GM12878 (cell line): Measurements from ENCODE around the gene SP2. TPM values are rescaled to one million over a fixed set of nuclear protein-coding genes. Genes with fewer than 3 reads are reported as not detected.
A peak's percentile ranks its signal among the peaks of the same experiment; 100 is the strongest.

Source experiments
- ATAC-seq: fragments of 200-7000 bp; cut with Tn5 transposase; 3 replicates; pipeline ENCODE4 v1.9.1; 2020; ENCODE audit warnings: mild to moderate bottlenecking, moderate library complexity
- BruUV-seq: library from RNA; stranded (reverse); fragments of 400-500 nt; replicated peaks from 2 replicates; lab custom pipeline; 2021; lab: Mats Ljungman, UMichigan
- CTCF ChIA-PET: fragments of 300-600 bp; sonication (Branson Sonifier 250); formaldehyde crosslinking; extraction: SDS; loops from one replicate; lab custom pipeline; 2021; ENCODE audit warnings: inconsistent platforms; lab: Yijun Ruan, JAX
- POLR2A ChIA-PET: fragments of 350-600 bp; formaldehyde crosslinking; extraction: SDS; loops from one replicate; lab custom pipeline; 2021; ENCODE audit warnings: inconsistent platforms; lab: Charles Lee
- RAD21 ChIA-PET: fragments of 300-600 bp; sonication (Branson Sonifier 250); formaldehyde crosslinking; loops from one replicate; lab custom pipeline; 2023; ENCODE audit warnings: antibody characterized with exemption; ENCODE audit not compliant: unreplicated experiment; lab: Charles Lee
- SMC1A ChIA-PET: fragments of 300-600 bp; sonication (Branson Sonifier 250); formaldehyde crosslinking; loops from one replicate; lab custom pipeline; 2023; ENCODE audit not compliant: unreplicated experiment, uncharacterized antibody; lab: Charles Lee
- DNase-seq: peaks from one replicate; pipeline ENCODE4 v3.0.0-alpha.2; 2011; ENCODE audit warnings: low read depth, low spot score
- FAIRE-seq: peaks from 3 replicates; lab custom pipeline; 2011; peaks lifted over from hg19 to GRCh38; lab: Jason Lieb, UNC
- H2AFZ ChIP-seq: 2 replicates; pipeline ENCODE4 v1.6.0; 2011; ENCODE audit warnings: low read depth, low read length, control low read depth; ENCODE audit not compliant: control insufficient read depth
- H3K27ac ChIP-seq: 2 replicates; pipeline ENCODE4 v1.5.1; 2011; ENCODE audit warnings: control low read depth; ENCODE audit not compliant: control insufficient read depth, insufficient read depth
- H3K27me3 ChIP-seq, 2 experiments: replicated peaks in 1 of 2; 2 replicates each; pipeline versions ENCODE4 v1.6.0 to v1.6.1; 2011; ENCODE audit warnings: low read length in 1 of 2; ENCODE audit not compliant: control insufficient read depth in 2 of 2, insufficient read depth in 2 of 2
- H3K36me3 ChIP-seq, 2 experiments: 2 replicates each; pipeline ENCODE4 v1.5.1; 2011; ENCODE audit warnings: low read length in 1 of 2; ENCODE audit not compliant: control insufficient read depth in 2 of 2, insufficient read depth in 2 of 2
- H3K4me1 ChIP-seq: 2 replicates; pipeline ENCODE4 v1.6.1; 2011; ENCODE audit warnings: mild to moderate bottlenecking, low read length, moderate library complexity, mixed read lengths; ENCODE audit not compliant: control insufficient read depth, insufficient read depth
- H3K4me2 ChIP-seq: 2 replicates; pipeline ENCODE4 v1.6.0; 2011; ENCODE audit warnings: control low read depth; ENCODE audit not compliant: control insufficient read depth, insufficient read depth
- H3K4me3 ChIP-seq: fragments of 200-600 bp; sonication (generic); 2 replicates; pipeline ENCODE4 v1.5.1; 2016
- H3K79me2 ChIP-seq: 2 replicates; pipeline ENCODE4 v1.6.0; 2011; ENCODE audit warnings: low read length; ENCODE audit not compliant: control insufficient read depth, insufficient read depth
- H3K9ac ChIP-seq: 2 replicates; pipeline ENCODE4 v1.8.0; 2011; ENCODE audit warnings: low read length, control low read depth, mixed read lengths; ENCODE audit not compliant: control insufficient read depth, insufficient read depth
- H3K9me3 ChIP-seq: replicated peaks from 3 replicates; pipeline ENCODE4 v1.5.1; 2011; ENCODE audit warnings: mild to moderate bottlenecking, low read length; ENCODE audit not compliant: control insufficient read depth, insufficient read depth
- H4K20me1 ChIP-seq: 2 replicates; pipeline ENCODE4 v1.6.0; 2011; ENCODE audit not compliant: control insufficient read depth, insufficient read depth
- BHLHE40 ChIP-seq, 2 experiments: fragments of 450-650 bp in 1 of 2; IDR thresholded peaks; 2 replicates each; pipeline ENCODE4 v1.6.1; 2011 to 2017; ENCODE audit warnings: low read depth in 2 of 2, borderline replicate concordance in 1 of 2, improper control_type of control experiment in 1 of 2, low read length in 1 of 2, mild to moderate bottlenecking in 1 of 2
- BMI1 ChIP-seq: fragments of 450-650 bp; IDR thresholded peaks from 2 replicates; pipeline ENCODE4 v1.6.1; 2016; ENCODE audit warnings: mild to moderate bottlenecking, moderate library complexity, borderline replicate concordance
- CHD4 ChIP-seq: fragments of 200-600 bp; sonication (generic); IDR thresholded peaks from 2 replicates; pipeline ENCODE4 v1.6.1; 2016; ENCODE audit warnings: mild to moderate bottlenecking
- GABPA ChIP-seq: IDR thresholded peaks from 2 replicates; pipeline ENCODE4 v1.6.1; 2014; ENCODE audit warnings: antibody characterized with exemption, low read depth, mild to moderate bottlenecking, inconsistent platforms
- GATAD2B ChIP-seq: fragments of 450-650 bp; conservative IDR thresholded peaks from 2 replicates; pipeline ENCODE4 v1.6.1; 2017; ENCODE audit warnings: low read depth, mild to moderate bottlenecking, moderate library complexity
- MYC ChIP-seq: IDR thresholded peaks from 2 replicates; pipeline ENCODE4 v1.6.1; 2011; ENCODE audit warnings: mild to moderate bottlenecking, low read length, moderate library complexity, inconsistent platforms; ENCODE audit not compliant: insufficient read depth, insufficient replicate concordance, insufficient read length, severe bottlenecking
- NR2F1 ChIP-seq: fragments of 450-650 bp; conservative IDR thresholded peaks from 2 replicates; pipeline ENCODE4 v1.6.1; 2017; ENCODE audit warnings: mild to moderate bottlenecking
- RAD21 ChIP-seq: IDR thresholded peaks from 2 replicates; pipeline ENCODE4 v1.6.1; 2011; ENCODE audit warnings: mild to moderate bottlenecking, low read depth, low read length, moderate library complexity; ENCODE audit not compliant: insufficient read depth
- RFX5 ChIP-seq: IDR thresholded peaks from 2 replicates; pipeline ENCODE4 v1.6.1; 2011; ENCODE audit warnings: low read depth, low read length, improper control_type of control experiment
- SMC3 ChIP-seq: IDR thresholded peaks from 2 replicates; pipeline ENCODE4 v1.6.1; 2011; ENCODE audit warnings: low read length, improper control_type of control experiment, borderline replicate concordance
- TBL1XR1 ChIP-seq: IDR thresholded peaks from 2 replicates; pipeline ENCODE4 v1.6.1; 2012; ENCODE audit warnings: low read depth, low read length, improper control_type of control experiment
- TCF3 ChIP-seq: IDR thresholded peaks from 2 replicates; pipeline ENCODE4 v1.6.1; 2012; ENCODE audit warnings: low read depth, mild to moderate bottlenecking, low read length, borderline replicate concordance; ENCODE audit not compliant: insufficient read depth
- WRNIP1 ChIP-seq: IDR thresholded peaks from 2 replicates; pipeline ENCODE4 v1.6.1; 2011; ENCODE audit warnings: low read depth, low read length, improper control_type of control experiment, borderline replicate concordance
- WGBS: methylation state at CpG from one replicate; pipeline ENCODE4 v1.1.6; 2016; ENCODE audit warnings: low lambda C conversion rate; ENCODE audit not compliant: insufficient replicate concordance, insufficient coverage; ENCODE audit errors: missing lambda C conversion rate; 5-methylcytosine and 5-hydroxymethylcytosine counted together
- in situ Hi-C: fragments of 300-500 bp; cut with MboI; formaldehyde crosslinking; loops from 9 replicates; pipeline ENCODE4 v1.14.3; 2018; ENCODE audit warnings: mixed read lengths
- intact Hi-C: fragments of 100-400 bp; cut with micrococcal nuclease; formaldehyde crosslinking; loops from one replicate; pipeline ENCODE4 v1.14.2; 2022; ENCODE audit not compliant: unreplicated experiment
- polyA plus RNA-seq, 11 experiments: library from polyadenylated mRNA; depleted of rRNA in 4 of 11; unstranded in 6 of 11; stranded (reverse) in 5 of 11; fragments of >200 nt; fragmentation: Nextera tagmentation in 4 of 11; fragmentation: Illumina TruSeq in 1 of 11; extraction: Ambion mirVana in 4 of 11; extraction: Trizol in 1 of 11; gene quantifications; 1 replicate in 1 of 11; 2 replicates in 10 of 11; pipeline versions ENCODE4 v1.2.1 to v1.2.3, GENCODE V29; 2011 to 2016; ENCODE audit warnings: inconsistent platforms in 2 of 11, missing spikeins in 2 of 11, low read depth in 1 of 11
- total RNA-seq, 4 experiments: library from RNA; depleted of rRNA in 3 of 4; stranded (reverse); fragments of >200 nt in 3 of 4; fragmentation: Illumina TruSeq in 1 of 4; extraction: Trizol in 1 of 4; gene quantifications; 2 replicates each; pipeline versions ENCODE4 v1.2.1 to v1.2.3, GENCODE V29; 2013 to 2021

SP2 gene
- total and polyA plus RNA-seq, 10 of the 15 experiments (the other 5 are each of a cell fraction or from before 2014, with no cell fraction given) = 1.2 to 19.1 (median 4.8) TPM

DNA sequence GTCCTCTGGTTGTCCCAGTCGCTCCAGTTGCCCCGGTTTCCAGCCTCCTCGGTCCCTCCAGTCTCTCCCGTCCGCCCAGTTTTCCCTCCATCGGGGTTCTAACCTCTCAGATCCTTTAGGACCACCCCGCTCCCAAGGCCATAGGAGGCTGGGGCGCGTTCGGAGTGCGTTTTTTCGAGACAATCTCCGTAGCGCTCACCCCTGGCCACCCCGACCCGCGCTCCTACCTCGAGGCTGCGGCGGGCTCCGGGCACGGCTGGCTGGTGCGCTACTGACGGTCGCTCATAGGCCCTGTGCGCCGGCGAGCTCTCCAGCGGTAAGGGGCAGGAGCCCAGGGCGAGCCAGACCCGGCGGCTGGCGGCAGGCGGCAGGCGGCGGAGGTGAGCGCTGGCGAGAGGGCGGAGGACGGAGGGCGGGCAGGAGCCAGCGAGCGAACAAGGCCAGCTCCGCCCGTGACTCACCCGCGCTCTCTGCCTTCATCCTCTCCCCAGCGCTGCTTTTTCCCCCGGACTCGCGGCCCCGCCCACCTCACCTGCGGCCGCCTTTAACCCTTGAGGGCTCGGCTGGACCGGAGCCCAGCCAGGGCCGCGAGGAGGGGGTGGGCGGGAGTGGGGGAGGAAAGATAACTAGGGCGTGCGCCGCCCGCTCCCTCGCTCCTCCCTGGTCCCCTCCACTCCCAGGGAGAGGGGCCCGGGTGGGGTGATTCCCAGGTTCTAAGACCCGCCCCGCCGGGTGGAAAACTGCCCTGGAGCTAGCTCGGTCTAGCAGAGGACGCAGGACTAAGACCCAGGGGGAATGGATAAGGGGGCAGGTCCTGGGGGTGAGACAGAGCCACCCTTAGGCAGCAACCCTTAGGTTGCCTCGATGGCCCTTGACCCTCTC is 45.1 kb upstream of the SP2 start, which contains the start of gene SP6:
TSS of gene SP6 (minus strand) at position 472 of the 882 bp plus-strand sequence. CDS start 2,734 bp downstream, outside the sequence.
- no peak for DNase-seq

GRCh38 chr17:47851764-47852112 is 44.3 kb upstream of the SP2 start:
- 15% methylated on average over 9 of the region's 11 CpGs for WGBS
- FAIRE-seq (no peak), ATAC-seq (no peak), DNase-seq (no peak)
- H3K9ac ChIP-seq = no peak overlapping the region
- ChIA-PET SMC1A (interaction anchor here (0.8 to 13.1 kb wide), 2 partner anchors 9 to 37 kb away, joined by 3 to 231 read pairs; partner anchors contain the start of gene SP2), RAD21 (interaction anchor here (1.3 to 1.4 kb wide), 3 partner anchors 9 to 39 kb away, joined by 3 to 4 read pairs (median 4); no protein-coding TSS in a partner anchor), POLR2A (no interaction called here), CTCF (interaction anchor here (0.6 to 1.6 kb wide), 5 partner anchors 9 to 38 kb away, joined by 3 to 5 read pairs (median 3); partner anchors contain the start of gene SCRN2)
- H4K20me1 ChIP-seq = no peaks in the 10 kb centered on the region
- no TSS peak for BruUV-seq
- intact Hi-C loops (no loop called here), in situ Hi-C loops (no loop called here)
- peak overlapping the region; percentile 61; the same call in 1 of the 2 replicates for H3K4me2 ChIP-seq
- H2AFZ ChIP-seq = no peak overlapping the region
- peaks cover 25 to 57% of the 10 kb centered on the region in 2 experiments for H3K27me3 ChIP-seq
- no peak overlapping the region for H3K4me3 ChIP-seq
- H3K36me3 ChIP-seq = no peaks in the 10 kb centered on the region
- no peak overlapping the region for H3K27ac ChIP-seq
- no peaks in the 10 kb centered on the region for H3K9me3 ChIP-seq
- peaks cover 5% of the 10 kb centered on the region for H3K4me1 ChIP-seq
- TF ChIP-seq WRNIP1 (no peak), CHD4 (no peak), TBL1XR1 (no peak), MYC (no peak), RFX5 (no peak), GATAD2B (no peak), GABPA (no peak), SMC3 (no peak)
- no peaks in the 10 kb centered on the region for H3K79me2 ChIP-seq

More for the DNA sequence above, 45.1 kb upstream of the SP2 start, which contains the start of gene SP6:
- Histone ChIP-seq H3K4me3 (no peak within 1 kb of the TSS), H3K9me3 (no peaks in the 10 kb centered on the region), H3K9ac (no peak within 1 kb of the TSS), H3K27me3 (peaks cover 27 to 57% of the 10 kb centered on the region in 2 experiments), H4K20me1 (no peaks in the 10 kb centered on the region), H3K4me2 (peak within 1 kb of the TSS; percentile 61; the same call in 1 of the 2 replicates), H3K4me1 (peaks cover 5% of the 10 kb centered on the region), H3K27ac (no peak within 1 kb of the TSS), H2AFZ (no peak within 1 kb of the TSS), H3K79me2 (no peaks in the 10 kb centered on the region), H3K36me3 (no peaks in the 10 kb centered on the region)
- SMC1A ChIA-PET = interaction anchor here (2.5 to 13.1 kb wide), 2 partner anchors 10 to 38 kb away, joined by 6 to 231 read pairs; partner anchors contain the start of genes SCRN2 and SP2
- WGBS = 20% methylated on average over 49 of the region's 71 CpGs
- POLR2A ChIA-PET = no interaction called here
- CTCF ChIA-PET = interaction anchor here (1.3 to 12.4 kb wide), 3 partner anchors 10 to 38 kb away, joined by 3 to 502 read pairs (median 3); partner anchors contain the start of genes SCRN2 and SP2
- TF ChIP-seq RAD21 (no peak), BHLHE40 (IDR thresholded peaks at IDR 0.05; ENCODE audit: borderline replicate concordance in 1 of 2, low read depth in 2 of 2, low read length in 1 of 2) (peak in 1 of 2 experiments; percentile 70; a peak in 1 of 4 replicates), TCF3 (no peak), BMI1 (no peak), NR2F1 (no peak)
- BruUV-seq = no TSS peak
- in situ Hi-C loops (no loop called here), intact Hi-C loops (no loop called here)
- RAD21 ChIA-PET = interaction anchor here (0.7 to 1.4 kb wide), 4 partner anchors 10 to 99 kb away, joined by 3 to 5 read pairs (median 4); partner anchors contain the start of gene SCRN2
- FAIRE-seq = no peak
- peak; percentile 84 for ATAC-seq
